Astrocyte (in vitro differentiated cells and primary cell): Measurements from ENCODE around the gene GP2. TPM values are rescaled to one million over a fixed set of nuclear protein-coding genes. Genes with fewer than 3 reads are reported as not detected.

Experiments
- DNase-seq: peaks from one replicate; pipeline ENCODE4 v3.0.0-alpha.2; 2010; ENCODE audit warnings: low read depth
- FAIRE-seq: peaks from 2 replicates; lab custom pipeline; 2011; peaks lifted over from hg19 to GRCh38; lab: Jason Lieb, UNC
- H2AFZ ChIP-seq: 2 replicates; pipeline ENCODE4 v1.6.0; 2012; ENCODE audit warnings: low read depth, low read length, inconsistent platforms
- H3K27ac ChIP-seq: 2 replicates; pipeline ENCODE4 v1.5.1; 2011; ENCODE audit warnings: low read depth, low read length, inconsistent platforms
- H3K27me3 ChIP-seq: 2 replicates; pipeline ENCODE4 v1.6.0; 2011; ENCODE audit warnings: low read length, inconsistent platforms; ENCODE audit not compliant: insufficient read depth
- H3K36me3 ChIP-seq: 2 replicates; pipeline ENCODE4 v1.5.1; 2011; ENCODE audit warnings: low read length, inconsistent platforms; ENCODE audit not compliant: insufficient read depth
- H3K4me1 ChIP-seq: 2 replicates; pipeline ENCODE4 v1.5.1; 2011; ENCODE audit warnings: low read length, inconsistent platforms; ENCODE audit not compliant: insufficient read depth
- H3K4me2 ChIP-seq: 2 replicates; pipeline ENCODE4 v1.6.0; 2012; ENCODE audit warnings: low read length, inconsistent platforms
- H3K4me3 ChIP-seq: 2 replicates; pipeline ENCODE4 v1.5.1; 2011; ENCODE audit warnings: low read depth, mild to moderate bottlenecking, low read length, inconsistent platforms; ENCODE audit not compliant: insufficient read depth
- H3K79me2 ChIP-seq: 2 replicates; pipeline ENCODE4 v1.6.0; 2012; ENCODE audit warnings: mild to moderate bottlenecking, low read length, inconsistent platforms; ENCODE audit not compliant: insufficient read depth
- H3K9ac ChIP-seq: 2 replicates; pipeline ENCODE4 v1.6.0; 2012; ENCODE audit warnings: mild to moderate bottlenecking, low read length, inconsistent platforms
- H3K9me3 ChIP-seq: 2 replicates; pipeline ENCODE4 v1.5.1; 2012; ENCODE audit warnings: low read depth, mild to moderate bottlenecking, low read length, inconsistent platforms; ENCODE audit not compliant: insufficient read depth
- H4K20me1 ChIP-seq: 2 replicates; pipeline ENCODE4 v1.6.0; 2012; ENCODE audit warnings: low read length, inconsistent platforms; ENCODE audit not compliant: insufficient read depth
- H3K27ac Mint-ChIP-seq: one replicate; pipeline ENCODE4 v1.8.0; 2021; ENCODE audit warnings: mild to moderate bottlenecking, mixed read lengths; ENCODE audit not compliant: unreplicated experiment
- H3K27me3 Mint-ChIP-seq: one replicate; pipeline ENCODE4 v1.8.0; 2021; ENCODE audit warnings: low read depth, mixed read lengths; ENCODE audit not compliant: unreplicated experiment
- H3K36me3 Mint-ChIP-seq: one replicate; pipeline ENCODE4 v1.8.0; 2021; ENCODE audit warnings: low read depth, mixed read lengths; ENCODE audit not compliant: unreplicated experiment
- H3K4me1 Mint-ChIP-seq: one replicate; pipeline ENCODE4 v1.8.0; 2021; ENCODE audit warnings: low read depth, mixed read lengths; ENCODE audit not compliant: unreplicated experiment
- H3K4me3 Mint-ChIP-seq: one replicate; pipeline ENCODE4 v1.8.0; 2021; ENCODE audit warnings: mild to moderate bottlenecking, moderate library complexity, mixed read lengths; ENCODE audit not compliant: unreplicated experiment
- H3K9me3 Mint-ChIP-seq: one replicate; pipeline ENCODE4 v1.8.0; 2021; ENCODE audit warnings: mild to moderate bottlenecking, mixed read lengths; ENCODE audit not compliant: unreplicated experiment
- CTCF ChIP-seq: IDR thresholded peaks from 2 replicates; pipeline ENCODE4 v1.5.1; 2011; ENCODE audit warnings: low read depth, mild to moderate bottlenecking, inconsistent platforms, low read length, moderate library complexity; ENCODE audit not compliant: insufficient read depth
- EZH2 ChIP-seq: IDR thresholded peaks from 2 replicates; pipeline ENCODE4 v1.6.1; 2012; ENCODE audit warnings: mild to moderate bottlenecking, low read length, inconsistent platforms; ENCODE audit not compliant: insufficient read depth
- total RNA-seq: library from RNA; stranded (reverse); gene quantifications from 2 replicates; pipeline ENCODE4 v1.2.1, GENCODE V29; 2021

GP2 gene
- total RNA-seq, 1 donor from 2014 or later = not detected

- no peak overlapping the region for H3K27ac Mint-ChIP-seq
- no peaks in the 10 kb centered on the region for H3K9me3 Mint-ChIP-seq
Observed at GRCh38 chr16:20325005-20325404, 2.3 kb downstream of the GP2 start.

GRCh38 chr16:20323591-20324117 is 3.7 kb downstream of the GP2 start:
- H3K9me3 Mint-ChIP-seq = no peaks in the 10 kb centered on the region
- no peak overlapping the region for H3K27ac Mint-ChIP-seq
- H2AFZ ChIP-seq = no peak overlapping the region

More at GRCh38 chr16:20325005-20325404, 2.3 kb downstream of the GP2 start:
- no peak overlapping the region for H2AFZ ChIP-seq
- peaks cover 30% of the 10 kb centered on the region for H3K27me3 Mint-ChIP-seq
- no peak for FAIRE-seq
- H3K9ac ChIP-seq = no peak overlapping the region
- no peaks in the 10 kb centered on the region for H3K36me3 Mint-ChIP-seq
- H3K4me1 Mint-ChIP-seq = no peaks in the 10 kb centered on the region
- no peak overlapping the region for H3K4me3 Mint-ChIP-seq
- H3K4me2 ChIP-seq = no peak overlapping the region
- H3K4me3 ChIP-seq = no peak overlapping the region
- no peak overlapping the region for H3K27ac ChIP-seq
- H3K79me2 ChIP-seq = no peaks in the 10 kb centered on the region
- TF ChIP-seq EZH2 (no peak), CTCF (no peak)
- no peak for DNase-seq
- H3K4me1 ChIP-seq = no peaks in the 10 kb centered on the region
- H3K36me3 ChIP-seq = no peaks in the 10 kb centered on the region
- no peaks in the 10 kb centered on the region for H3K9me3 ChIP-seq
- H4K20me1 ChIP-seq = no peaks in the 10 kb centered on the region
- no peaks in the 10 kb centered on the region for H3K27me3 ChIP-seq

More at GRCh38 chr16:20323591-20324117, 3.7 kb downstream of the GP2 start:
- Histone ChIP-seq H3K4me1 (no peaks in the 10 kb centered on the region), H3K27me3 (no peaks in the 10 kb centered on the region), H3K9me3 (no peaks in the 10 kb centered on the region), H3K4me3 (no peak overlapping the region), H3K36me3 (no peaks in the 10 kb centered on the region), H3K9ac (no peak overlapping the region), H3K27ac (no peak overlapping the region), H4K20me1 (no peaks in the 10 kb centered on the region), H3K4me2 (no peak overlapping the region), H3K79me2 (no peaks in the 10 kb centered on the region)
- Mint-ChIP-seq H3K27me3 (peaks cover 31% of the 10 kb centered on the region), H3K4me3 (no peak overlapping the region), H3K36me3 (no peaks in the 10 kb centered on the region), H3K4me1 (no peaks in the 10 kb centered on the region)
- FAIRE-seq = no peak
- no peak for TF ChIP-seq CTCF
- TF ChIP-seq EZH2 = no peak
- no peak for DNase-seq
